NT2/D1 (cell line): Measurements from ENCODE around the gene ZNF419.
"Not testable (repeated sequence)": the region's sequence is repeated elsewhere in the genome, so short reads cannot be mapped to it uniquely, and the experiment has no call there.

Source experiments
- SUZ12 ChIP-seq: IDR thresholded peaks from 2 replicates; pipeline ENCODE4 v1.6.1; 2011; ENCODE audit not compliant: insufficient read length, insufficient read depth; ENCODE audit errors: extremely low read depth
- YY1 ChIP-seq: IDR thresholded peaks from 2 replicates; pipeline ENCODE4 v1.6.1; 2011; ENCODE audit not compliant: insufficient read length, insufficient read depth
- ZNF274 ChIP-seq: IDR thresholded peaks from 2 replicates; pipeline ENCODE4 v1.6.1; 2011; ENCODE audit warnings: mild to moderate bottlenecking, low read depth, low read length

DNA sequence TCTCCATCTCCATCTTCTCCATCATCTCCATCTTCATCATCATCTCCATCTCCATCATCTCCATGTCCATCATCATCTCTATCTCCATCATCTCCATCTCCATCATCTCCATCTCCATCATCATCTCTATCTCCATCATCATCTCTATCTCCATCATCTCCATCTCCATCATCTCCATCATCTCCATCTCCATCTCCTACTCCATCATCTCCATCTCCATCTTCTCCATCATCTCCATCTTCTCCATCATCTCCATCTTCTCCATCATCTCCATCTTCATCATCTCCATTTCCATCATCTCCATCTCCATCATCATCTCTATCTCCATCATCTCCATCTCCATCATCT lies 11.8 kb downstream of the ZNF419 start:
- TF ChIP-seq SUZ12, ZNF274, YY1: not testable (repeated sequence)
